Muscle layer of colon (tissue), 2 donors: ENCODE measurements around the gene METAP1.
"Not testable (repeated sequence)": the region's sequence is repeated elsewhere in the genome, so short reads cannot be mapped to it uniquely, and the experiment has no call there.

Source experiments
- H3K27ac ChIP-seq: one replicate; pipeline ENCODE4 v1.7.0; 2013; ENCODE audit warnings: low read depth, mild to moderate bottlenecking, low read length, moderate library complexity
- H3K27me3 ChIP-seq, 2 donors: one replicate each; pipeline ENCODE4 v1.7.0; 2013; ENCODE audit warnings: low read length in 2 of 2, mild to moderate bottlenecking in 2 of 2; ENCODE audit not compliant: insufficient read depth in 2 of 2, control insufficient read depth in 1 of 2
- H3K36me3 ChIP-seq: one replicate; pipeline ENCODE4 v1.7.0; 2013; ENCODE audit warnings: mild to moderate bottlenecking, low read length; ENCODE audit not compliant: insufficient read depth
- H3K4me1 ChIP-seq: one replicate; pipeline ENCODE4 v1.7.0; 2013; ENCODE audit warnings: mild to moderate bottlenecking, low read length; ENCODE audit not compliant: insufficient read depth
- H3K4me3 ChIP-seq, 2 donors: one replicate each; pipeline ENCODE4 v1.7.0; 2013; ENCODE audit warnings: low read length in 2 of 2, low read depth in 1 of 2, mild to moderate bottlenecking in 1 of 2, moderate library complexity in 1 of 2
- H3K9ac ChIP-seq: one replicate; pipeline ENCODE4 v1.7.0; 2013; ENCODE audit warnings: low read length
- H3K9me3 ChIP-seq: one replicate; pipeline ENCODE4 v1.7.0; 2013; ENCODE audit warnings: mild to moderate bottlenecking, low read length
- donor health status: abdominal sarcoma.
- donor health status: Adenocarcinoma of cecum.

Gene METAP1

GRCh38 chr4:99082192-99082591 lies 86.7 kb downstream of the METAP1 start:
- Histone ChIP-seq H3K9me3 (no peaks in the 10 kb centered on the region), H3K4me3 (no peak overlapping the region), H3K4me1 (peaks cover 19% of the 10 kb centered on the region), H3K27ac (no peak overlapping the region), H3K36me3 (peaks cover 74% of the 10 kb centered on the region), H3K27me3 (no peaks in the 10 kb centered on the region), H3K9ac (no peak overlapping the region)

GRCh38 chr4:99084595-99084994 lies 89.1 kb downstream of the METAP1 start:
- no peaks in the 10 kb centered on the region for H3K9me3 ChIP-seq
- H3K36me3 ChIP-seq: peaks cover 52% of the 10 kb centered on the region
- H3K27me3 ChIP-seq: no peaks in the 10 kb centered on the region
- no peak overlapping the region for H3K27ac ChIP-seq
- no peak overlapping the region for H3K4me3 ChIP-seq
- H3K4me1 ChIP-seq: peaks cover 26% of the 10 kb centered on the region
- no peak overlapping the region for H3K9ac ChIP-seq

DNA sequence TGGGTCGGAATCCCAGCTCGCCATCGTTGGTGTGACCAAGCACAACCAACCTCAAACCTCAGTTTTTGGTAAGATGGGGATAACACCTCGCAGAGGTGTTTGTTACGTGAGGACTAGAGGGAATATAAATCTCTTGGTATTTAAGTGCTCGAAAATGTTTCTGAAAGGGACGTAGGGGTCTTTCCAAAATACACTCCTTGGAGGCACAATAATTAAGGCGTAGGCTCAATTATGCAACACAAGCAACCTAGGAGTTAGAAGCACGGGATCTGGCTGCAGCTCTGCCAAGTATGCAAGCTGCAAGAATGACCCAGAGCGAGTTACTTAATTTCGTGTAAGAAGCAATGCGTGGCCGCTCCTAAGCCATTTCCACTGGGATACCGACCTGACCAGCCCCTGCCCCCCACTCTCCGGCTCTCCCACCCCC lies 92.5 kb downstream of the METAP1 start:
- Histone ChIP-seq H3K9ac (peak overlapping the region; percentile 47), H3K27me3 (no peaks in the 10 kb centered on the region), H3K9me3 (no peaks in the 10 kb centered on the region), H3K27ac (peak overlapping the region; percentile 64), H3K4me1 (peaks cover 48% of the 10 kb centered on the region), H3K36me3 (peaks cover 23% of the 10 kb centered on the region), H3K4me3 (peak overlapping the region; percentile 60 to 73)

DNA sequence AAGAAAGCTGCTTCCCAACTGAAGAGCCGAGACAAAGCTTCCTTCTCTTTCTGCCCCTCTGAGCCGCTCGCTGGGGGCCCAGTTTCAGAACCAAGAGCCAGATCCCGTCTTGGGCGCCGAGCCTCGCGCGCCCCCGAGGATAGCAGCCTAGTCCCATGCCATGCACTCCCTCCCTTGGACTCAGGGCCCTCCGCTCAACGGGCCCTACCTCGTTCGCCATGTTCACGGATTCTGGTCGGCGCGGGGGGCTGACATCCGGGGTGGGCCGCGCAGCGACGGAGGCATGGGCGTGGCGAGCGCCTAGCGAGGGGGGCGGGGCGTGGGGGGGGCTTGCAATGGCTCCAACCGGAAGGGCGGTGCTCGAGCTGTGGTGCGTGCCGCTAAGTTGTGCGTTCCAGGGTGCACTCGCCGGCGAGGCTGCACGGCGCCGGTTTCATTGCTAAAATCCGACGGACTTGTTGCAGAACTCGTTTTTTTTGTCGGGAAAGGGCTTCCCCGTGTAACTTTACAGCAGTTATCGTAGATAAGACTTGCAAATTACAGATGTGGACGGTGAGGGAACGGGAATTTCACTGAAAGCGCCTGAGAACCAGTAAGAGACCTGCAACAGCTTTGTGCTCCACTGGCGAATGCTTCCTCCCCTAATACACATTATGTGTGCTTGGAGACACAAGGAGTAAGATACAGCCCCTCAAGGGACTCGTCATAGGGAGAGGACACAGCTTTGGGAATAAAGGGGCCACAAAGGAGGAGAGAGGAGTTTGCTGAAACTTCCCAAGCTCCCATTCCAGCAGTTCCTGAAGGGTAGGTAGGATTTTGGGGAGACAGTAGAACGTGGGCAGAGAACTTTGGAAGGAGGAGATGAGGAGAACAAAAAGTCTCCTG lies 93.2 kb downstream of the METAP1 start, which contains the start of gene ADH5:
Gene ADH5, minus strand, starts transcription at position 308 of the 885 bp plus-strand sequence. Its CDS starts 88 bp downstream, at position 220.
- peak within 1 kb of the TSS; percentile 72 to 73 for H3K4me3 ChIP-seq
- peak within 1 kb of the TSS; percentile 47 for H3K9ac ChIP-seq
- peaks cover 48% of the 10 kb centered on the region for H3K4me1 ChIP-seq

DNA sequence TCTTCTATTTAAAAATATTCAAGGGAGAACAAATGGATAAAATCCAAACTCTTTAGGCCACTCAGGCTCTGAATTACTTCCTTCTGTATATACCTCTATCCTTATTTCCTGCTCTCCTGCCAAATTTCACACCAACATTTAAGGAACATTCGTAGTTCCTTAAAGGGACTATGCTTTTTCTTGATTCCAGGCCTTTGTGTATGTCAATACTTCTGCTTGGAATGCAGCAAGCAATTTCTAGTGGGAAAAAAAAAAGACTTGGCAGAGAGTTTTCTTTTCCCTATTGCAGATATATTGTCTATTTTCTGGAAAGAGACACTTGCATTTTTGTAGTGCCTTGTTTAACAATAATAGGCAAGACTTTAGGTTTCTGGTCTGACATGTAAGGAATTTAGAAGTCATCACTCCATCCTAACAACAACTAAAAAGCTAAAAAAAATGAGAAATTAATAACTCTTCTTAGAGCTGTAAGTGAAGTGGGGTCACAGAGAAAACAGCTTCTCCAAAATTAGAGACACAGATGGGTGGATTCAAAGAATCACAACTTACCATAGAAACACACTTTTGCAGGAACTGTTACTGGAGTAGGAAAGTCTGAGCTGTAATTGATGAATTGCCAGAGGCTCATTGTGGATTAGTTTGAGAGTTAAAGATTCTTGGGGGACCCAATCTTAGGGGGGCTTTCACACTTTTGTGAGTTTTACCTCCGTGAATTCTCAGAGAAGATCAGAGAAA lies 95.1 kb downstream of the METAP1 start:
- H3K4me1 ChIP-seq: peaks cover 43% of the 10 kb centered on the region
- peak overlapping the region; percentile 3 for H3K9ac ChIP-seq
- H3K9me3 ChIP-seq: no peaks in the 10 kb centered on the region
- H3K36me3 ChIP-seq: no peaks in the 10 kb centered on the region
- peak overlapping the region in 1 of 2 donors; percentile 2 for H3K4me3 ChIP-seq
- no peaks in the 10 kb centered on the region for H3K27me3 ChIP-seq
- H3K27ac ChIP-seq: peak overlapping the region; percentile 100

More for the DNA sequence above, 93.2 kb downstream of the METAP1 start, which contains the start of gene ADH5:
- no peaks in the 10 kb centered on the region for H3K9me3 ChIP-seq
- peak within 1 kb of the TSS; percentile 100 for H3K27ac ChIP-seq
- peaks cover 18% of the 10 kb centered on the region for H3K36me3 ChIP-seq
- no peaks in the 10 kb centered on the region for H3K27me3 ChIP-seq

- Histone ChIP-seq H3K9ac (no peak overlapping the region), H3K9me3 (no peaks in the 10 kb centered on the region), H3K36me3 (no peaks in the 10 kb centered on the region), H3K27me3 (no peaks in the 10 kb centered on the region), H3K4me3 (peak overlapping the region in 1 of 2 donors; percentile 2), H3K4me1 (peaks cover 42% of the 10 kb centered on the region), H3K27ac (peak overlapping the region; percentile 50)
Observed at GRCh38 chr4:99091216-99091575, 95.7 kb downstream of the METAP1 start.

- H3K36me3 ChIP-seq, H3K4me3 ChIP-seq, H3K9ac ChIP-seq, H3K9me3 ChIP-seq, H3K27me3 ChIP-seq: not testable (repeated sequence)
- H3K27ac ChIP-seq: peak overlapping the region; percentile 50
- H3K4me1 ChIP-seq: peaks cover 36% of the 10 kb centered on the region
Observed at GRCh38 chr4:99091841-99092240, 96.3 kb downstream of the METAP1 start.

DNA sequence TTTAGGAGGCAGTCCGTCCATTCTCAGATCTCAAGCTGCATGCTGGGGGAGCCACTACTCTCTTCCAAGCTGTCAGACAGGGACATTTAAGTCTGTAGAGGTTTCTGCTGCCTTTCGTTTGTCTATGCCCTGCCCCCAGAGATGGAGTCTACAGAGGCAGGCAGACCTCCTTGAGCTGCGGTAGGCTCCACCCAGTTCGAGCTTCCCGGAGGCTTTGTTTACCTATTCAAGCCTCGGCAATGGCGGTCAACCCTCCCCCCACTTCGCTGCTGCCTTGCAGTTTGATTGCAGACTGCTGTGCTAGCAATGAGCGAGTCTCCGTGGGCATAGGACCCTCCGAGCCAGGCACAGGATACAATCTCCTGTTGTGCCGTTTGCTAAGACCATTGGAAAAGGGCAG lies 103.8 kb downstream of the METAP1 start:
- Histone ChIP-seq H3K4me3 (no peak overlapping the region), H3K9me3 (no peaks in the 10 kb centered on the region), H3K36me3 (no peaks in the 10 kb centered on the region), H3K27ac (no peak overlapping the region), H3K9ac (no peak overlapping the region), H3K27me3 (no peaks in the 10 kb centered on the region), H3K4me1 (no peaks in the 10 kb centered on the region)

- not testable (repeated sequence) for H3K9ac ChIP-seq, H3K27ac ChIP-seq, H3K9me3 ChIP-seq, H3K36me3 ChIP-seq, H3K4me1 ChIP-seq, H3K4me3 ChIP-seq, H3K27me3 ChIP-seq
Observed at GRCh38 chr4:99099814-99100213, 104.3 kb downstream of the METAP1 start.

- Histone ChIP-seq H3K4me1 (no peaks in the 10 kb centered on the region), H3K9ac (no peak overlapping the region), H3K9me3 (no peaks in the 10 kb centered on the region), H3K36me3 (no peaks in the 10 kb centered on the region), H3K27ac (no peak overlapping the region), H3K4me3 (no peak overlapping the region), H3K27me3 (no peaks in the 10 kb centered on the region)
Observed at GRCh38 chr4:99100876-99101275, 105.4 kb downstream of the METAP1 start.

- H3K27me3 ChIP-seq: no peaks in the 10 kb centered on the region
- H3K4me3 ChIP-seq: no peak overlapping the region
- H3K36me3 ChIP-seq: no peaks in the 10 kb centered on the region
- no peak overlapping the region for H3K27ac ChIP-seq
- H3K4me1 ChIP-seq: no peaks in the 10 kb centered on the region
- no peak overlapping the region for H3K9ac ChIP-seq
- no peaks in the 10 kb centered on the region for H3K9me3 ChIP-seq
Observed at GRCh38 chr4:99102634-99103033, 107.1 kb downstream of the METAP1 start.
